22Rv1 (cell line): Measurements from ENCODE around the gene SLC13A3.

Source experiments
- CTCF ChIP-seq: fragments of 450-650 bp; IDR thresholded peaks from 2 replicates; pipeline ENCODE4 v1.5.1; 2017; ENCODE audit warnings: mild to moderate bottlenecking
- ZFX ChIP-seq: fragments of 450-650 bp; IDR thresholded peaks from 2 replicates; pipeline ENCODE4 v1.6.1; 2017; ENCODE audit warnings: antibody characterized with exemption, borderline replicate concordance

DNA sequence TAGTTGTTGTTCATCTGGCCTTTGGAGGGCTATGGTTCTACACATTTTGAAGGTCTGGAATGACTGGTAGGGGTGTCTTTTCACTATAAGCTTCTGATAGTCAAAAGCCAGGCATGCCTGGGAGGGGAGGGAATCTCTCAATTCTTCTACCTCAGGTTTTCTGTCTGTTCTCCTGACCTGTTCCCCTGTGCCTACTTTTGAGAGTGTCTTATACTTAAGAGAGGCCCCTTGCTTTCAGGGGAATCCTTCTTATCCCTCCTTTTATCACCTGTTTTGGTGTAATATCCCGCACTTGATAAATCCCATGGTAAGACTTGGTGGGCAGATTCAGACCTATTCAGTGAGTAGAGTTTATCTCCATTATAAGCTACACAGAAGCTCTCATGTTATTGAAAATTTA is 10.4 kb upstream of the SLC13A3 start:
- TF ChIP-seq CTCF: no peak
- TF ChIP-seq ZFX: no peak
